ENCODE measurements around the gene SH3PXD2A. TPM values are rescaled to one million over a fixed set of nuclear protein-coding genes. Genes with fewer than 3 reads are reported as not detected.

SH3PXD2A gene
- total RNA-seq, 1 experiment from 2014 or later = 0.07 TPM

GRCh38 chr10:103747193-103747865, 108.0 kb downstream of the SH3PXD2A start:
- H3K9me2 ChIP-seq (replicated peaks; ENCODE audit: insufficient read depth, low read length) = no peaks in the 10 kb centered on the region
- H3K4me2 ChIP-seq (ENCODE audit: low read depth, low read length, poor library complexity, severe bottlenecking) = no peak overlapping the region
- H4K20me1 ChIP-seq (ENCODE audit: insufficient read depth, low read depth, low read length) = no peaks in the 10 kb centered on the region
- no peak overlapping the region for H3K9ac ChIP-seq (ENCODE audit: low read length)
- H2AFZ ChIP-seq (ENCODE audit: low read length) = no peak overlapping the region
- no peaks in the 10 kb centered on the region; the same call in 1 of the 2 replicates for H3K27me3 ChIP-seq (ENCODE audit: low read length)
- H3K4me3 ChIP-seq (ENCODE audit: low read length) = no peak overlapping the region
- DNase-seq = no peak
- H3K9me3 ChIP-seq (ENCODE audit: low read length) = peaks cover 4% of the 10 kb centered on the region
- H3K4me1 ChIP-seq (ENCODE audit: low read length) = no peaks in the 10 kb centered on the region
- H3K79me2 ChIP-seq (ENCODE audit: low read length) = no peaks in the 10 kb centered on the region
- no peak overlapping the region for H3K27ac ChIP-seq (ENCODE audit: low read length)
- no peaks in the 10 kb centered on the region for H3K36me3 ChIP-seq (ENCODE audit: insufficient read depth, low read length)

GRCh38 chr10:103746598-103746997, 108.8 kb downstream of the SH3PXD2A start:
- H3K27ac ChIP-seq (ENCODE audit: low read length) = no peak overlapping the region
- H3K79me2 ChIP-seq (ENCODE audit: low read length) = no peaks in the 10 kb centered on the region
- H3K9ac ChIP-seq (ENCODE audit: low read length) = no peak overlapping the region
- no peak overlapping the region for H3K4me3 ChIP-seq (ENCODE audit: low read length)
- H3K4me1 ChIP-seq (ENCODE audit: low read length) = no peaks in the 10 kb centered on the region
- no peaks in the 10 kb centered on the region for H3K9me2 ChIP-seq (replicated peaks; ENCODE audit: insufficient read depth, low read length)
- H3K9me3 ChIP-seq (ENCODE audit: low read length) = no peaks in the 10 kb centered on the region
- H3K36me3 ChIP-seq (ENCODE audit: insufficient read depth, low read length) = no peaks in the 10 kb centered on the region
- H2AFZ ChIP-seq (ENCODE audit: low read length) = no peak overlapping the region
- H3K27me3 ChIP-seq (ENCODE audit: low read length) = no peaks in the 10 kb centered on the region
- no peak overlapping the region for H3K4me2 ChIP-seq (ENCODE audit: low read depth, low read length, poor library complexity, severe bottlenecking)
- no peak for DNase-seq
- no peaks in the 10 kb centered on the region for H4K20me1 ChIP-seq (ENCODE audit: insufficient read depth, low read depth, low read length)

- no peaks in the 10 kb centered on the region for H4K20me1 ChIP-seq (ENCODE audit: insufficient read depth, low read depth, low read length)
- no peak overlapping the region for H3K9ac ChIP-seq (ENCODE audit: low read length)
- no peak overlapping the region for H3K27ac ChIP-seq (ENCODE audit: low read length)
- no peaks in the 10 kb centered on the region for H3K27me3 ChIP-seq (ENCODE audit: low read length)
- H3K4me3 ChIP-seq (ENCODE audit: low read length) = no peak overlapping the region
- no peak overlapping the region for H2AFZ ChIP-seq (ENCODE audit: low read length)
- H3K9me2 ChIP-seq (replicated peaks; ENCODE audit: insufficient read depth, low read length) = no peaks in the 10 kb centered on the region
- H3K9me3 ChIP-seq (ENCODE audit: low read length) = no peaks in the 10 kb centered on the region
- H3K4me1 ChIP-seq (ENCODE audit: low read length) = no peaks in the 10 kb centered on the region
- H3K36me3 ChIP-seq (ENCODE audit: insufficient read depth, low read length) = no peaks in the 10 kb centered on the region
- no peak overlapping the region for H3K4me2 ChIP-seq (ENCODE audit: low read depth, low read length, poor library complexity, severe bottlenecking)
- DNase-seq = peak; percentile 54
- H3K79me2 ChIP-seq (ENCODE audit: low read length) = no peaks in the 10 kb centered on the region
These were observed 109.8 kb downstream of the SH3PXD2A start for GRCh38 chr10:103745341-103746247.

- no peak overlapping the region for H2AFZ ChIP-seq (ENCODE audit: low read length)
- no peak overlapping the region for H3K27ac ChIP-seq (ENCODE audit: low read length)
- H3K4me2 ChIP-seq (ENCODE audit: low read depth, low read length, poor library complexity, severe bottlenecking) = no peak overlapping the region
- H3K4me1 ChIP-seq (ENCODE audit: low read length) = no peaks in the 10 kb centered on the region
- no peak overlapping the region for H3K4me3 ChIP-seq (ENCODE audit: low read length)
- H3K27me3 ChIP-seq (ENCODE audit: low read length) = no peaks in the 10 kb centered on the region
- H4K20me1 ChIP-seq (ENCODE audit: insufficient read depth, low read depth, low read length) = no peaks in the 10 kb centered on the region
- no peaks in the 10 kb centered on the region for H3K79me2 ChIP-seq (ENCODE audit: low read length)
- no peaks in the 10 kb centered on the region for H3K9me3 ChIP-seq (ENCODE audit: low read length)
- H3K9ac ChIP-seq (ENCODE audit: low read length) = no peak overlapping the region
- no peaks in the 10 kb centered on the region for H3K36me3 ChIP-seq (ENCODE audit: insufficient read depth, low read length)
- no peaks in the 10 kb centered on the region for H3K9me2 ChIP-seq (replicated peaks; ENCODE audit: insufficient read depth, low read length)
- DNase-seq = no peak
These were observed 112.6 kb downstream of the SH3PXD2A start for GRCh38 chr10:103742824-103743223.

GRCh38 chr10:103740611-103741010, 114.8 kb downstream of the SH3PXD2A start:
- no peaks in the 10 kb centered on the region for H4K20me1 ChIP-seq (ENCODE audit: insufficient read depth, low read depth, low read length)
- no peaks in the 10 kb centered on the region for H3K9me2 ChIP-seq (replicated peaks; ENCODE audit: insufficient read depth, low read length)
- no peaks in the 10 kb centered on the region for H3K9me3 ChIP-seq (ENCODE audit: low read length)
- H3K79me2 ChIP-seq (ENCODE audit: low read length) = no peaks in the 10 kb centered on the region
- H2AFZ ChIP-seq (ENCODE audit: low read length) = no peak overlapping the region
- no peak overlapping the region for H3K4me2 ChIP-seq (ENCODE audit: low read depth, low read length, poor library complexity, severe bottlenecking)
- H3K27ac ChIP-seq (ENCODE audit: low read length) = no peak overlapping the region
- no peak for DNase-seq
- no peaks in the 10 kb centered on the region for H3K4me1 ChIP-seq (ENCODE audit: low read length)
- H3K36me3 ChIP-seq (ENCODE audit: insufficient read depth, low read length) = no peaks in the 10 kb centered on the region
- no peak overlapping the region for H3K4me3 ChIP-seq (ENCODE audit: low read length)
- no peaks in the 10 kb centered on the region for H3K27me3 ChIP-seq (ENCODE audit: low read length)
- H3K9ac ChIP-seq (ENCODE audit: low read length) = no peak overlapping the region

- Histone ChIP-seq H3K4me1 (ENCODE audit: low read length) (no peaks in the 10 kb centered on the region), H3K79me2 (ENCODE audit: low read length) (no peaks in the 10 kb centered on the region), H3K9me2 (replicated peaks; ENCODE audit: insufficient read depth, low read length) (no peaks in the 10 kb centered on the region), H4K20me1 (ENCODE audit: insufficient read depth, low read depth, low read length) (no peaks in the 10 kb centered on the region), H3K9me3 (ENCODE audit: low read length) (no peaks in the 10 kb centered on the region), H3K36me3 (ENCODE audit: insufficient read depth, low read length) (no peaks in the 10 kb centered on the region), H3K4me3 (ENCODE audit: low read length) (no peak overlapping the region), H2AFZ (ENCODE audit: low read length) (no peak overlapping the region), H3K4me2 (ENCODE audit: low read depth, low read length, poor library complexity, severe bottlenecking) (no peak overlapping the region), H3K27me3 (ENCODE audit: low read length) (no peaks in the 10 kb centered on the region), H3K9ac (ENCODE audit: low read length) (no peak overlapping the region), H3K27ac (ENCODE audit: low read length) (no peak overlapping the region)
- DNase-seq = no peak
These were observed 116.2 kb downstream of the SH3PXD2A start for GRCh38 chr10:103739039-103739764.

- H3K36me3 ChIP-seq (ENCODE audit: insufficient read depth, low read length) = no peaks in the 10 kb centered on the region
- no peak overlapping the region for H3K27ac ChIP-seq (ENCODE audit: low read length)
- no peaks in the 10 kb centered on the region for H3K9me2 ChIP-seq (replicated peaks; ENCODE audit: insufficient read depth, low read length)
- H3K4me3 ChIP-seq (ENCODE audit: low read length) = no peak overlapping the region
- no peaks in the 10 kb centered on the region for H3K79me2 ChIP-seq (ENCODE audit: low read length)
- H3K9me3 ChIP-seq (ENCODE audit: low read length) = no peaks in the 10 kb centered on the region
- no peaks in the 10 kb centered on the region for H3K4me1 ChIP-seq (ENCODE audit: low read length)
- no peak overlapping the region for H3K4me2 ChIP-seq (ENCODE audit: low read depth, low read length, poor library complexity, severe bottlenecking)
- no peak overlapping the region for H3K9ac ChIP-seq (ENCODE audit: low read length)
- no peaks in the 10 kb centered on the region for H3K27me3 ChIP-seq (ENCODE audit: low read length)
- no peak for DNase-seq
- no peaks in the 10 kb centered on the region for H4K20me1 ChIP-seq (ENCODE audit: insufficient read depth, low read depth, low read length)
- H2AFZ ChIP-seq (ENCODE audit: low read length) = no peak overlapping the region
These were observed 117.5 kb downstream of the SH3PXD2A start for GRCh38 chr10:103737735-103738367.

All from Karpas-422 (cell line).